HCT116 (cell line): ENCODE results near the gene ABI1. TPM values are rescaled to one million over a fixed set of nuclear protein-coding genes. Genes with fewer than 3 reads are reported as not detected.

ENCODE experiments used
- ATAC-seq: fragments of 200-7000 bp; cut with Tn5 transposase; 2 replicates; pipeline ENCODE4 v1.9.1; 2020; ENCODE audit warnings: mild to moderate bottlenecking, moderate library complexity
- BruUV-seq: library from RNA; stranded (reverse); fragments of 400-500 nt; replicated peaks from 2 replicates; lab custom pipeline; 2021; lab: Mats Ljungman, UMichigan
- CTCF ChIA-PET: fragments of 300-600 bp; sonication (Branson Sonifier 250); formaldehyde crosslinking; loops from one replicate; lab custom pipeline; 2021; ENCODE audit warnings: antibody characterized with exemption; lab: Charles Lee
- POLR2A ChIA-PET: fragments of 300-600, 350-600 bp; sonication (Branson Sonifier 250); formaldehyde crosslinking; loops from one replicate; lab custom pipeline; 2021; ENCODE audit warnings: antibody characterized with exemption; lab: Charles Lee
- RAD21 ChIA-PET, 2 experiments: fragments of 300-600 bp; sonication (Branson Sonifier 250); formaldehyde crosslinking; loops; one replicate each; lab custom pipeline; 2023; ENCODE audit warnings: low total read pairs in 2 of 2; ENCODE audit not compliant: uncharacterized antibody in 2 of 2, unreplicated experiment in 2 of 2, low non-redundant PET in 1 of 2; lab: Charles Lee
- DNase-seq: peaks from one replicate; pipeline ENCODE4 v3.0.0-alpha.2; 2010; ENCODE audit warnings: low read depth, low spot score
- H2AFZ ChIP-seq: fragments of 200-600 bp; shearing (Covaris generic), sonication (generic); 2 replicates; pipeline ENCODE4 v1.6.1; 2017; ENCODE audit warnings: low read depth, mixed run types, mixed read lengths, antibody characterized with exemption, low read length; ENCODE audit not compliant: poor library complexity, severe bottlenecking
- H3K27ac ChIP-seq: 2 replicates; pipeline ENCODE4 v1.5.1; 2012; ENCODE audit warnings: low read depth, low read length
- H3K27me3 ChIP-seq: fragments of 200-600 bp; sonication (generic); 2 replicates; pipeline ENCODE4 v1.6.1; 2016; ENCODE audit warnings: mixed run types, low read length, mixed read lengths; ENCODE audit not compliant: insufficient read depth
- H3K36me3 ChIP-seq, 2 experiments: fragments of 200-500 bp in 1 of 2; fragments of 200-600 bp in 1 of 2; sonication (Bioruptor generic) in 1 of 2; sonication (generic) in 1 of 2; 2 replicates each; pipeline versions ENCODE4 v1.5.1 to v1.6.1; 2014 to 2016; ENCODE audit warnings: low read length in 2 of 2, inconsistent platforms in 1 of 2, mixed read lengths in 1 of 2, mixed run types in 1 of 2; ENCODE audit not compliant: insufficient read depth in 2 of 2, control insufficient read depth in 1 of 2
- H3K4me1 ChIP-seq, 2 experiments: fragments of 200-600 bp in 1 of 2; sonication (generic) in 1 of 2; 2 replicates each; pipeline versions ENCODE4 v1.5.1 to v1.6.1; 2012 to 2017; ENCODE audit warnings: low read length in 2 of 2, inconsistent platforms in 1 of 2, mild to moderate bottlenecking in 1 of 2, mixed read lengths in 1 of 2, mixed run types in 1 of 2, moderate library complexity in 1 of 2; ENCODE audit not compliant: insufficient read depth in 2 of 2, control insufficient read depth in 1 of 2
- H3K4me2 ChIP-seq: fragments of 200-600 bp; sonication (generic); 2 replicates; pipeline ENCODE4 v1.6.1; 2017; ENCODE audit warnings: mixed run types, low read length, mixed read lengths
- H3K4me3 ChIP-seq, 2 experiments: fragments of 200-600 bp in 1 of 2; sonication (generic) in 1 of 2; replicated peaks in 1 of 2; 2 replicates each; pipeline ENCODE4 v1.5.1; 2011 to 2016; ENCODE audit warnings: low read length in 2 of 2, control low read depth in 1 of 2, low read depth in 1 of 2, mild to moderate bottlenecking in 1 of 2, mixed read lengths in 1 of 2, mixed run types in 1 of 2
- H3K79me2 ChIP-seq: fragments of 200-600 bp; sonication (generic); 2 replicates; pipeline ENCODE4 v1.6.1; 2017; ENCODE audit warnings: mild to moderate bottlenecking, mixed run types, low read length, moderate library complexity, mixed read lengths; ENCODE audit not compliant: insufficient read depth
- H3K9ac ChIP-seq: fragments of 200-600 bp; sonication (generic); 2 replicates; pipeline ENCODE4 v1.6.1; 2016; ENCODE audit warnings: low read length, mixed read lengths
- H3K9me2 ChIP-seq: fragments of 200-600 bp; sonication (generic), shearing (Covaris generic); 2 replicates; pipeline ENCODE4 v1.6.1; 2017; ENCODE audit warnings: mixed run types, mild to moderate bottlenecking, moderate library complexity; ENCODE audit not compliant: insufficient read depth
- H3K9me3 ChIP-seq, 2 experiments: fragments of 200-500 bp in 1 of 2; fragments of 200-600 bp in 1 of 2; sonication (Bioruptor generic) in 1 of 2; sonication (generic) in 1 of 2; 2 replicates each; pipeline ENCODE4 v1.6.1; 2014 to 2017; ENCODE audit warnings: low read length in 2 of 2, mixed read lengths in 2 of 2, inconsistent platforms in 1 of 2, low read depth in 1 of 2, mild to moderate bottlenecking in 1 of 2, mixed run types in 1 of 2, moderate library complexity in 1 of 2; ENCODE audit not compliant: control insufficient read depth in 1 of 2, insufficient read depth in 1 of 2
- H4K20me1 ChIP-seq: fragments of 200-600 bp; sonication (generic), shearing (Covaris generic); 2 replicates; pipeline ENCODE4 v1.6.1; 2017; ENCODE audit warnings: mixed run types, mild to moderate bottlenecking, moderate library complexity; ENCODE audit not compliant: insufficient read depth
- CTCF ChIP-seq, 3 experiments: fragments of 200-600 bp in 1 of 3; sonication (generic) in 1 of 3; IDR thresholded peaks in 2 of 3; conservative IDR thresholded peaks in 1 of 3; 2 replicates each; pipeline ENCODE4 v1.5.1; 2012 to 2017; ENCODE audit warnings: low read depth in 2 of 3, low read length in 2 of 3, antibody characterized with exemption in 1 of 3, borderline replicate concordance in 1 of 3, control low read depth in 1 of 3, mild to moderate bottlenecking in 1 of 3, mixed read lengths in 1 of 3, mixed run types in 1 of 3, moderate library complexity in 1 of 3; ENCODE audit not compliant: insufficient read depth in 1 of 3
- EGR1 ChIP-seq: IDR thresholded peaks from 2 replicates; pipeline ENCODE4 v1.6.1; 2012; ENCODE audit warnings: low read depth
- ELF1 ChIP-seq: IDR thresholded peaks from 2 replicates; pipeline ENCODE4 v1.6.1; 2012; ENCODE audit warnings: low read depth, borderline replicate concordance
- EZH2 ChIP-seq: fragments of 200-600 bp; sonication (generic); IDR thresholded peaks from 2 replicates; pipeline ENCODE4 v1.6.1; 2017; ENCODE audit warnings: antibody characterized with exemption, mixed run types
- EZH2phosphoT487 ChIP-seq: fragments of 200-600 bp; IDR thresholded peaks from 2 replicates; pipeline ENCODE4 v1.6.1; 2018; ENCODE audit warnings: antibody characterized with exemption, borderline replicate concordance
- JUND ChIP-seq: IDR thresholded peaks from 2 replicates; pipeline ENCODE4 v1.6.1; 2012
- POLR2AphosphoS5 ChIP-seq: IDR thresholded peaks from 2 replicates; pipeline ENCODE4 v1.6.1; 2011; ENCODE audit warnings: mild to moderate bottlenecking, low read depth, low read length, moderate library complexity
- RAD21 ChIP-seq: IDR thresholded peaks from 2 replicates; pipeline ENCODE4 v1.6.1; 2012; ENCODE audit warnings: low read depth, mild to moderate bottlenecking
- SP1 ChIP-seq: IDR thresholded peaks from 2 replicates; pipeline ENCODE4 v1.6.1; 2012; ENCODE audit warnings: low read depth
- SRF ChIP-seq: IDR thresholded peaks from 2 replicates; pipeline ENCODE4 v1.6.1; 2012; ENCODE audit warnings: low read depth
- YY1 ChIP-seq: IDR thresholded peaks from 2 replicates; pipeline ENCODE4 v1.6.1; 2011; ENCODE audit warnings: low read length, low read depth, moderate library complexity, mild to moderate bottlenecking; ENCODE audit not compliant: insufficient replicate concordance; ENCODE audit errors: extremely low read depth
- ZFX ChIP-seq: fragments of 450-650 bp; IDR thresholded peaks from 2 replicates; pipeline ENCODE4 v1.6.1; 2017
- ZNF274 ChIP-seq: fragments of 200-500 bp; sonication (Bioruptor generic); IDR thresholded peaks from 2 replicates; pipeline ENCODE4 v1.6.1; 2014; ENCODE audit warnings: mild to moderate bottlenecking, low read depth, low read length, inconsistent platforms
- intact Hi-C: fragments of 100-400 bp; cut with micrococcal nuclease; formaldehyde crosslinking; loops from 2 replicates; pipeline ENCODE4 v1.10.0; 2022
- total RNA-seq: library from RNA; stranded (reverse); gene quantifications from one replicate; pipeline ENCODE4 v1.2.1, GENCODE V29; 2021; ENCODE audit not compliant: unreplicated experiment
- TF ChIP-seq, protein P1 (sequence below): IDR thresholded peaks from 2 replicates; pipeline ENCODE4 v1.6.1; 2012; ENCODE audit warnings: low read depth
- TF ChIP-seq, protein P2 (sequence below): IDR thresholded peaks from 2 replicates; pipeline ENCODE4 v1.6.1; 2012

The ABI1 gene
- total RNA-seq, 1 experiment from 2014 or later, result 34.8 TPM

GRCh38 chr10:26735435-26735834, 125.3 kb downstream of the ABI1 start:
- Histone ChIP-seq H3K4me2 (no peak overlapping the region), H3K36me3 (peaks cover 41 to 60% of the 10 kb centered on the region in 2 experiments; a peak in 3 of 4 replicates), H3K27me3 (no peaks in the 10 kb centered on the region), H3K4me3 (no peak overlapping the region), H3K27ac (no peak overlapping the region), H3K79me2 (no peaks in the 10 kb centered on the region), H3K4me1 (no peaks in the 10 kb centered on the region), H3K9me3 (no peaks in the 10 kb centered on the region), H3K9ac (no peak overlapping the region), H3K9me2 (no peaks in the 10 kb centered on the region)
- no TSS peak for BruUV-seq
- intact Hi-C loops, result no loop called here
- DNase-seq (no peak), ATAC-seq (no peak)
- RAD21 ChIA-PET, result no interaction called here
- TF ChIP-seq CTCF (IDR thresholded peaks at IDR 0.05 in 2 of 3, conservative IDR thresholded peaks at IDR 0.05 in 1 of 3; ENCODE audit: borderline replicate concordance in 1 of 3, insufficient read depth in 1 of 3, low read depth in 2 of 3, low read length in 2 of 3), result no peak
- no peak for TF ChIP-seq YY1
- TF ChIP-seq, protein P1, sequence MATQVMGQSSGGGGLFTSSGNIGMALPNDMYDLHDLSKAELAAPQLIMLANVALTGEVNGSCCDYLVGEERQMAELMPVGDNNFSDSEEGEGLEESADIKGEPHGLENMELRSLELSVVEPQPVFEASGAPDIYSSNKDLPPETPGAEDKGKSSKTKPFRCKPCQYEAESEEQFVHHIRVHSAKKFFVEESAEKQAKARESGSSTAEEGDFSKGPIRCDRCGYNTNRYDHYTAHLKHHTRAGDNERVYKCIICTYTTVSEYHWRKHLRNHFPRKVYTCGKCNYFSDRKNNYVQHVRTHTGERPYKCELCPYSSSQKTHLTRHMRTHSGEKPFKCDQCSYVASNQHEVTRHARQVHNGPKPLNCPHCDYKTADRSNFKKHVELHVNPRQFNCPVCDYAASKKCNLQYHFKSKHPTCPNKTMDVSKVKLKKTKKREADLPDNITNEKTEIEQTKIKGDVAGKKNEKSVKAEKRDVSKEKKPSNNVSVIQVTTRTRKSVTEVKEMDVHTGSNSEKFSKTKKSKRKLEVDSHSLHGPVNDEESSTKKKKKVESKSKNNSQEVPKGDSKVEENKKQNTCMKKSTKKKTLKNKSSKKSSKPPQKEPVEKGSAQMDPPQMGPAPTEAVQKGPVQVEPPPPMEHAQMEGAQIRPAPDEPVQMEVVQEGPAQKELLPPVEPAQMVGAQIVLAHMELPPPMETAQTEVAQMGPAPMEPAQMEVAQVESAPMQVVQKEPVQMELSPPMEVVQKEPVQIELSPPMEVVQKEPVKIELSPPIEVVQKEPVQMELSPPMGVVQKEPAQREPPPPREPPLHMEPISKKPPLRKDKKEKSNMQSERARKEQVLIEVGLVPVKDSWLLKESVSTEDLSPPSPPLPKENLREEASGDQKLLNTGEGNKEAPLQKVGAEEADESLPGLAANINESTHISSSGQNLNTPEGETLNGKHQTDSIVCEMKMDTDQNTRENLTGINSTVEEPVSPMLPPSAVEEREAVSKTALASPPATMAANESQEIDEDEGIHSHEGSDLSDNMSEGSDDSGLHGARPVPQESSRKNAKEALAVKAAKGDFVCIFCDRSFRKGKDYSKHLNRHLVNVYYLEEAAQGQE, result no peak
- TF ChIP-seq SP1, result no peak
- TF ChIP-seq EZH2, result no peak
- no peak for TF ChIP-seq JUND
- TF ChIP-seq ZFX, result no peak
- no peak for TF ChIP-seq SRF
- TF ChIP-seq ELF1, result no peak
- no peak for TF ChIP-seq RAD21
- no peak for TF ChIP-seq EZH2phosphoT487
- TF ChIP-seq POLR2AphosphoS5, result no peak
- TF ChIP-seq, protein P2, sequence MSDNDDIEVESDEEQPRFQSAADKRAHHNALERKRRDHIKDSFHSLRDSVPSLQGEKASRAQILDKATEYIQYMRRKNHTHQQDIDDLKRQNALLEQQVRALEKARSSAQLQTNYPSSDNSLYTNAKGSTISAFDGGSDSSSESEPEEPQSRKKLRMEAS, result no peak
- no peak for TF ChIP-seq EGR1
- no peak for TF ChIP-seq ZNF274
- TF ChIP-seq, all 23 proteins: peak for 0
- ChIA-PET POLR2A (no interaction called here), CTCF (interaction anchor here (2.1 kb wide), 1 partner anchor 9 kb away, joined by 8 read pairs; no protein-coding TSS in a partner anchor)
- Histone ChIP-seq H2AFZ (no peak overlapping the region), H4K20me1 (no peaks in the 10 kb centered on the region)
